Epithelial cell of esophagus (primary cell): ENCODE results near the gene PRR23B.
"Not testable (repeated sequence)": the region's sequence is repeated elsewhere in the genome, so short reads cannot be mapped to it uniquely, and the experiment has no call there.

Source experiments
- DNase-seq: peaks from one replicate; pipeline ENCODE4 v3.0.0; 2010; ENCODE audit warnings: low read depth
- H3K4me3 ChIP-seq: 2 replicates; pipeline ENCODE4 v1.5.1; 2011; ENCODE audit warnings: mild to moderate bottlenecking, low read length, control low read depth
- CTCF ChIP-seq: IDR thresholded peaks from 2 replicates; pipeline ENCODE4 v1.5.1; 2011; ENCODE audit warnings: low read depth, mild to moderate bottlenecking, low read length, control low read depth, inconsistent platforms; ENCODE audit not compliant: insufficient read depth; ENCODE audit errors: missing control alignments

Gene PRR23B

GRCh38 chr3:139032326-139033002 is 11.7 kb upstream of the PRR23B start:
- no peak overlapping the region for H3K4me3 ChIP-seq
- DNase-seq, result no peak
- TF ChIP-seq CTCF, result no peak

GRCh38 chr3:139030576-139030975 is 9.8 kb upstream of the PRR23B start:
- H3K4me3 ChIP-seq, DNase-seq: not testable (repeated sequence)

- H3K4me3 ChIP-seq, result no peak overlapping the region
- no peak for DNase-seq
- TF ChIP-seq CTCF, result no peak
These were observed 4.2 kb upstream of the PRR23B start for GRCh38 chr3:139024968-139025367.

GRCh38 chr3:139020036-139020867 is 474 bp downstream of the PRR23B start:
- no peak overlapping the region for H3K4me3 ChIP-seq
- no peak for TF ChIP-seq CTCF
- DNase-seq, result no peak

GRCh38 chr3:139016430-139017048 is 4.2 kb downstream of the PRR23B start:
- no peak overlapping the region for H3K4me3 ChIP-seq
- DNase-seq, result no peak
- no peak for TF ChIP-seq CTCF

- no peak within 1 kb of the TSS for H3K4me3 ChIP-seq
- no peak for DNase-seq
- no peak for TF ChIP-seq CTCF
These were observed 14.5 kb downstream of the PRR23B start, which contains the start of gene PRR23A for GRCh38 chr3:139006051-139006716. TSS of gene PRR23A (minus strand) at chr3:139006268. CDS start at chr3:139006268, 0 bp downstream.

GRCh38 chr3:139005356-139005993 is 15.3 kb downstream of the PRR23B start:
- no peak for TF ChIP-seq CTCF
- H3K4me3 ChIP-seq, result no peak overlapping the region
- DNase-seq, result no peak
